ENCODE data around the gene CFAP91. TPM values are rescaled to one million over a fixed set of nuclear protein-coding genes. Genes with fewer than 3 reads are reported as not detected.

CFAP91 gene
- total and polyA plus RNA-seq, 2 experiments from 2014 or later: 2.4 to 3.7 TPM

GRCh38 chr3:119746423-119746822 is 43.6 kb downstream of the CFAP91 start:
- no peaks in the 10 kb centered on the region for H3K79me2 ChIP-seq (replicated peaks; ENCODE audit: insufficient read depth)
- H3K36me3 ChIP-seq (ENCODE audit: insufficient read depth): no peaks in the 10 kb centered on the region
- H3K27ac ChIP-seq (ENCODE audit: low read depth): no peak overlapping the region
- H3K4me1 ChIP-seq (ENCODE audit: insufficient read depth): peaks cover 3% of the 10 kb centered on the region; the same call in 1 of the 2 replicates
- H3K27me3 ChIP-seq (ENCODE audit: insufficient read depth): no peaks in the 10 kb centered on the region
- no peak overlapping the region for H3K4me2 ChIP-seq
- Mint-ChIP-seq H3K27ac (no peak overlapping the region), H3K4me1 (no peaks in the 10 kb centered on the region; the same call in 2 of the 3 replicates), H3K4me3 (no peak overlapping the region), H3K36me3 (ENCODE audit: low read depth) (no peaks in the 10 kb centered on the region), H3K27me3 (ENCODE audit: insufficient read depth, low read depth, poor library complexity) (peaks cover 3% of the 10 kb centered on the region), H3K9me3 (no peaks in the 10 kb centered on the region)
- no peak overlapping the region for H2AFZ ChIP-seq
- no peaks in the 10 kb centered on the region for H3K9me2 ChIP-seq (ENCODE audit: insufficient read depth)
- H3F3A ChIP-seq (replicated peaks; ENCODE audit: low read depth): no peaks in the 10 kb centered on the region
- no peaks in the 10 kb centered on the region for H4K20me1 ChIP-seq (replicated peaks; ENCODE audit: insufficient read depth)
- no peak overlapping the region for H3K4me3 ChIP-seq
- DNase-seq (ENCODE audit: low spot score) (peak; percentile 21), ATAC-seq (peak; percentile 44; the same call in 2 of the 3 replicates)
- no peak for TF ChIP-seq NANOG (IDR thresholded peaks at IDR 0.05; ENCODE audit: borderline replicate concordance)
- TF ChIP-seq EZH2 (IDR thresholded peaks at IDR 0.05; ENCODE audit: low read depth, unreplicated experiment): no peak

- Mint-ChIP-seq H3K36me3 (ENCODE audit: low read depth) (no peaks in the 10 kb centered on the region), H3K9me3 (no peaks in the 10 kb centered on the region), H3K4me3 (no peak overlapping the region), H3K27ac (no peak overlapping the region), H3K4me1 (no peaks in the 10 kb centered on the region; the same call in 2 of the 3 replicates), H3K27me3 (ENCODE audit: insufficient read depth, low read depth, poor library complexity) (peaks cover 3% of the 10 kb centered on the region)
- Histone ChIP-seq H2AFZ (no peak overlapping the region), H3K27ac (ENCODE audit: low read depth) (no peak overlapping the region), H3K27me3 (ENCODE audit: insufficient read depth) (no peaks in the 10 kb centered on the region), H3K79me2 (replicated peaks; ENCODE audit: insufficient read depth) (no peaks in the 10 kb centered on the region), H3K4me3 (no peak overlapping the region), H4K20me1 (replicated peaks; ENCODE audit: insufficient read depth) (no peaks in the 10 kb centered on the region), H3K36me3 (ENCODE audit: insufficient read depth) (no peaks in the 10 kb centered on the region), H3F3A (replicated peaks; ENCODE audit: low read depth) (no peaks in the 10 kb centered on the region), H3K4me2 (no peak overlapping the region), H3K4me1 (ENCODE audit: insufficient read depth) (no peaks in the 10 kb centered on the region), H3K9me2 (ENCODE audit: insufficient read depth) (no peaks in the 10 kb centered on the region)
- no peak for DNase-seq (ENCODE audit: low spot score)
- no peak for ATAC-seq
- TF ChIP-seq, protein P1, sequence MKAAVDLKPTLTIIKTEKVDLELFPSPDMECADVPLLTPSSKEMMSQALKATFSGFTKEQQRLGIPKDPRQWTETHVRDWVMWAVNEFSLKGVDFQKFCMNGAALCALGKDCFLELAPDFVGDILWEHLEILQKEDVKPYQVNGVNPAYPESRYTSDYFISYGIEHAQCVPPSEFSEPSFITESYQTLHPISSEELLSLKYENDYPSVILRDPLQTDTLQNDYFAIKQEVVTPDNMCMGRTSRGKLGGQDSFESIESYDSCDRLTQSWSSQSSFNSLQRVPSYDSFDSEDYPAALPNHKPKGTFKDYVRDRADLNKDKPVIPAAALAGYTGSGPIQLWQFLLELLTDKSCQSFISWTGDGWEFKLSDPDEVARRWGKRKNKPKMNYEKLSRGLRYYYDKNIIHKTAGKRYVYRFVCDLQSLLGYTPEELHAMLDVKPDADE (IDR thresholded peaks at IDR 0.05): no peak
- TF ChIP-seq, protein P2, sequence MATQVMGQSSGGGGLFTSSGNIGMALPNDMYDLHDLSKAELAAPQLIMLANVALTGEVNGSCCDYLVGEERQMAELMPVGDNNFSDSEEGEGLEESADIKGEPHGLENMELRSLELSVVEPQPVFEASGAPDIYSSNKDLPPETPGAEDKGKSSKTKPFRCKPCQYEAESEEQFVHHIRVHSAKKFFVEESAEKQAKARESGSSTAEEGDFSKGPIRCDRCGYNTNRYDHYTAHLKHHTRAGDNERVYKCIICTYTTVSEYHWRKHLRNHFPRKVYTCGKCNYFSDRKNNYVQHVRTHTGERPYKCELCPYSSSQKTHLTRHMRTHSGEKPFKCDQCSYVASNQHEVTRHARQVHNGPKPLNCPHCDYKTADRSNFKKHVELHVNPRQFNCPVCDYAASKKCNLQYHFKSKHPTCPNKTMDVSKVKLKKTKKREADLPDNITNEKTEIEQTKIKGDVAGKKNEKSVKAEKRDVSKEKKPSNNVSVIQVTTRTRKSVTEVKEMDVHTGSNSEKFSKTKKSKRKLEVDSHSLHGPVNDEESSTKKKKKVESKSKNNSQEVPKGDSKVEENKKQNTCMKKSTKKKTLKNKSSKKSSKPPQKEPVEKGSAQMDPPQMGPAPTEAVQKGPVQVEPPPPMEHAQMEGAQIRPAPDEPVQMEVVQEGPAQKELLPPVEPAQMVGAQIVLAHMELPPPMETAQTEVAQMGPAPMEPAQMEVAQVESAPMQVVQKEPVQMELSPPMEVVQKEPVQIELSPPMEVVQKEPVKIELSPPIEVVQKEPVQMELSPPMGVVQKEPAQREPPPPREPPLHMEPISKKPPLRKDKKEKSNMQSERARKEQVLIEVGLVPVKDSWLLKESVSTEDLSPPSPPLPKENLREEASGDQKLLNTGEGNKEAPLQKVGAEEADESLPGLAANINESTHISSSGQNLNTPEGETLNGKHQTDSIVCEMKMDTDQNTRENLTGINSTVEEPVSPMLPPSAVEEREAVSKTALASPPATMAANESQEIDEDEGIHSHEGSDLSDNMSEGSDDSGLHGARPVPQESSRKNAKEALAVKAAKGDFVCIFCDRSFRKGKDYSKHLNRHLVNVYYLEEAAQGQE (IDR thresholded peaks at IDR 0.05; ENCODE audit: unreplicated experiment): no peak
- no peak for TF ChIP-seq ZNF331 (CRISPR knock-in tag; IDR thresholded peaks at IDR 0.05; ENCODE audit: low read depth)
- no peak for TF ChIP-seq POLR2AphosphoS5 (IDR thresholded peaks at IDR 0.05; ENCODE audit: low read depth)
- TF ChIP-seq NANOG (IDR thresholded peaks at IDR 0.05; ENCODE audit: borderline replicate concordance): no peak
- no peak for TF ChIP-seq EZH2 (IDR thresholded peaks at IDR 0.05; ENCODE audit: low read depth, unreplicated experiment)
- no peak for TF ChIP-seq JUNB (IDR thresholded peaks at IDR 0.05; ENCODE audit: unreplicated experiment)
- no peak for TF ChIP-seq EZH2phosphoT487 (IDR thresholded peaks at IDR 0.05; ENCODE audit: unreplicated experiment)
- TF ChIP-seq STAT1 (IDR thresholded peaks at IDR 0.05; ENCODE audit: unreplicated experiment): no peak
- TF ChIP-seq CREB1 (CRISPR knock-in tag; IDR thresholded peaks at IDR 0.05; ENCODE audit: low read depth): no peak
- TF ChIP-seq, protein P3, sequence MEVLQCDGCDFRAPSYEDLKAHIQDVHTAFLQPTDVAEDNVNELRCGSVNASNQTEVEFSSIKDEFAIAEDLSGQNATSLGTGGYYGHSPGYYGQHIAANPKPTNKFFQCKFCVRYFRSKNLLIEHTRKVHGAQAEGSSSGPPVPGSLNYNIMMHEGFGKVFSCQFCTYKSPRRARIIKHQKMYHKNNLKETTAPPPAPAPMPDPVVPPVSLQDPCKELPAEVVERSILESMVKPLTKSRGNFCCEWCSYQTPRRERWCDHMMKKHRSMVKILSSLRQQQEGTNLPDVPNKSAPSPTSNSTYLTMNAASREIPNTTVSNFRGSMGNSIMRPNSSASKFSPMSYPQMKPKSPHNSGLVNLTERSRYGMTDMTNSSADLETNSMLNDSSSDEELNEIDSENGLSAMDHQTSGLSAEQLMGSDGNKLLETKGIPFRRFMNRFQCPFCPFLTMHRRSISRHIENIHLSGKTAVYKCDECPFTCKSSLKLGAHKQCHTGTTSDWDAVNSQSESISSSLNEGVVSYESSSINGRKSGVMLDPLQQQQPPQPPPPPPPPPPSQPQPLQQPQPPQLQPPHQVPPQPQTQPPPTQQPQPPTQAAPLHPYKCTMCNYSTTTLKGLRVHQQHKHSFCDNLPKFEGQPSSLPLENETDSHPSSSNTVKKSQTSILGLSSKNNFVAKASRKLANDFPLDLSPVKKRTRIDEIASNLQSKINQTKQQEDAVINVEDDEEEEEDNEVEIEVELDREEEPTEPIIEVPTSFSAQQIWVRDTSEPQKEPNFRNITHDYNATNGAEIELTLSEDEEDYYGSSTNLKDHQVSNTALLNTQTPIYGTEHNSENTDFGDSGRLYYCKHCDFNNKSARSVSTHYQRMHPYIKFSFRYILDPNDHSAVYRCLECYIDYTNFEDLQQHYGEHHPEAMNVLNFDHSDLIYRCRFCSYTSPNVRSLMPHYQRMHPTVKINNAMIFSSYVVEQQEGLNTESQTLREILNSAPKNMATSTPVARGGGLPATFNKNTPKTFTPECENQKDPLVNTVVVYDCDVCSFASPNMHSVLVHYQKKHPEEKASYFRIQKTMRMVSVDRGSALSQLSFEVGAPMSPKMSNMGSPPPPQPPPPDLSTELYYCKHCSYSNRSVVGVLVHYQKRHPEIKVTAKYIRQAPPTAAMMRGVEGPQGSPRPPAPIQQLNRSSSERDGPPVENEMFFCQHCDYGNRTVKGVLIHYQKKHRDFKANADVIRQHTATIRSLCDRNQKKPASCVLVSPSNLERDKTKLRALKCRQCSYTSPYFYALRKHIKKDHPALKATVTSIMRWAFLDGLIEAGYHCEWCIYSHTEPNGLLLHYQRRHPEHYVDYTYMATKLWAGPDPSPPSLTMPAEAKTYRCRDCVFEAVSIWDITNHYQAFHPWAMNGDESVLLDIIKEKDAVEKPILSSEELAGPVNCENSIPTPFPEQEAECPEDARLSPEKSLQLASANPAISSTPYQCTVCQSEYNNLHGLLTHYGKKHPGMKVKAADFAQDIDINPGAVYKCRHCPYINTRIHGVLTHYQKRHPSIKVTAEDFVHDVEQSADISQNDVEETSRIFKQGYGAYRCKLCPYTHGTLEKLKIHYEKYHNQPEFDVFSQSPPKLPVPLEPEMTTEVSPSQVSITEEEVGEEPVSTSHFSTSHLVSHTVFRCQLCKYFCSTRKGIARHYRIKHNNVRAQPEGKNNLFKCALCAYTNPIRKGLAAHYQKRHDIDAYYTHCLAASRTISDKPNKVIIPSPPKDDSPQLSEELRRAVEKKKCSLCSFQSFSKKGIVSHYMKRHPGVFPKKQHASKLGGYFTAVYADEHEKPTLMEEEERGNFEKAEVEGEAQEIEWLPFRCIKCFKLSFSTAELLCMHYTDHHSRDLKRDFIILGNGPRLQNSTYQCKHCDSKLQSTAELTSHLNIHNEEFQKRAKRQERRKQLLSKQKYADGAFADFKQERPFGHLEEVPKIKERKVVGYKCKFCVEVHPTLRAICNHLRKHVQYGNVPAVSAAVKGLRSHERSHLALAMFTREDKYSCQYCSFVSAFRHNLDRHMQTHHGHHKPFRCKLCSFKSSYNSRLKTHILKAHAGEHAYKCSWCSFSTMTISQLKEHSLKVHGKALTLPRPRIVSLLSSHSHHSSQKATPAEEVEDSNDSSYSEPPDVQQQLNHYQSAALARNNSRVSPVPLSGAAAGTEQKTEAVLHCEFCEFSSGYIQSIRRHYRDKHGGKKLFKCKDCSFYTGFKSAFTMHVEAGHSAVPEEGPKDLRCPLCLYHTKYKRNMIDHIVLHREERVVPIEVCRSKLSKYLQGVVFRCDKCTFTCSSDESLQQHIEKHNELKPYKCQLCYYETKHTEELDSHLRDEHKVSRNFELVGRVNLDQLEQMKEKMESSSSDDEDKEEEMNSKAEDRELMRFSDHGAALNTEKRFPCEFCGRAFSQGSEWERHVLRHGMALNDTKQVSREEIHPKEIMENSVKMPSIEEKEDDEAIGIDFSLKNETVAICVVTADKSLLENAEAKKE (CRISPR knock-in tag; IDR thresholded peaks at IDR 0.05): no peak
Measured at GRCh38 chr3:119747357-119747756, 44.5 kb downstream of the CFAP91 start.

All from GM23338 (cell line).